T-helper 1 cell (primary cell): ENCODE measurements around the gene SPAAR.
"Not testable (repeated sequence)": the region's sequence is repeated elsewhere in the genome, so short reads cannot be mapped to it uniquely, and the experiment has no call there.

Experiments
- DNase-seq, 5 donors: peaks; one replicate each; pipeline ENCODE4 v3.0.0-alpha.2; 2012 to 2020

SPAAR gene

DNA sequence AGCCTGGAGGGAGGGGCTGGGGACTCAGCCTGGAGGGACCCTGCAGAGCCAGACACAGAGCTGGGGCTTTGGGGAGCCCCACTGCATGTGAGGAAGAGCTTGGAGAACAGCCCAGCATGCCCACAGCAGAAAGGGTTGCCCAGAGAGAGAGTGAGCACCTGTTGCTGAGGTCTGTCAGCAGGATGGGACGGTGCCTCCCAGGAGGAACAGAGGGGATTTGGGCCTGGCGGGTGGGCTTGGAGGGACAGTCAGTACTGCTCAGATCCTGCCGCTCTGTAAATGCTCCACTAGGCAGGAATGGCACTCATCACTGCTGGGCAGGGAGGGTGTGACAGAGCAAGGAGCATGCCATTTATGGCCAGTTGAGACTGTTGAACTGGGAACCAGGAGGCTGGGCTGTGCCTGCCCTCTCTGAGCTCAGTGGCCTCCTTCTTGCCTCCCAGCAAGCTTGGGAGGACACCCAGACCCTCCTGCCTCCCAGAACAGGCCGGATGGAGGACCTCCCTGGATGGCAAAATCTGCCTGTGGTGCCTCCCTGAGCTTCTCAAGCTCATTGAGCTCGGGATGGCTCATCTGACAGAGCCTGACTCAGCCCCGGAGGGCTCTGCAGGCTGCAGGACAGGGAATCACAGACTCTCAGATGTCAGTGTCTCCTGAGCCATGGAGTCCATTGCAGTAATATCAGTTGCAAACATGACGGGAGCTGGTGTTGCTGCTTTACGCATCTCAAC lies 4.1 kb upstream of the SPAAR start:
- no peak for DNase-seq

DNA sequence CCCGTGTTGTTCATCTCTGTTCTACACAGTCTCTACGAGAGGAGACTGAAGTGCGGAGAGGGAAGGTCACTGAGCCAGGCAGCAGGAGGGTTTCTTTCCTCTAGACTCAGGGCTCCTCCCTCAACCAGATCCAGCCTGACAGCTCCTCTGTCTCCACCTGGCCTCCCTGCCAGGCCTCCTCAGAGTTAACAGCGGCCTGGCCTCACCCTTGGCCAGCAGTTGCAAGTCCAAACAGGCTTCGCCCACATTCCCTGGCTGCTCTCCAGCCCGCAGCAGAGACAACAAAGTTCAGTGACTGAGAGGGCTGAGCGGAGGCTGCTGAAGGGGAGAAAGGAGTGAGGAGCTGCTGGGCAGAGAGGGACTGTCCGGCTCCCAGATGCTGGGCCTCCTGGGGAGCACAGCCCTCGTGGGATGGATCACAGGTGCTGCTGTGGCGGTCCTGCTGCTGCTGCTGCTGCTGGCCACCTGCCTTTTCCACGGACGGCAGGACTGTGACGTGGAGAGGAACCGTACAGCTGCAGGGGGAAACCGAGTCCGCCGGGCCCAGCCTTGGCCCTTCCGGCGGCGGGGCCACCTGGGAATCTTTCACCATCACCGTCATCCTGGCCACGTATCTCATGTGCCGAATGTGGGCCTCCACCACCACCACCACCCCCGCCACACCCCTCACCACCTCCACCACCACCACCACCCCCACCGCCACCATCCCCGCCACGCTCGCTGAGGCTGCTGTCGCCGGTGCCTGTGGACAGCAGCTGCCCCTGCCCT lies 3.2 kb upstream of the SPAAR start, which contains the start of gene HRCT1:
HRCT1 (plus strand) TSS at position 291 of the 768 bp plus-strand sequence; CDS start at position 377, 86 bp downstream.
- no peak for DNase-seq

DNA sequence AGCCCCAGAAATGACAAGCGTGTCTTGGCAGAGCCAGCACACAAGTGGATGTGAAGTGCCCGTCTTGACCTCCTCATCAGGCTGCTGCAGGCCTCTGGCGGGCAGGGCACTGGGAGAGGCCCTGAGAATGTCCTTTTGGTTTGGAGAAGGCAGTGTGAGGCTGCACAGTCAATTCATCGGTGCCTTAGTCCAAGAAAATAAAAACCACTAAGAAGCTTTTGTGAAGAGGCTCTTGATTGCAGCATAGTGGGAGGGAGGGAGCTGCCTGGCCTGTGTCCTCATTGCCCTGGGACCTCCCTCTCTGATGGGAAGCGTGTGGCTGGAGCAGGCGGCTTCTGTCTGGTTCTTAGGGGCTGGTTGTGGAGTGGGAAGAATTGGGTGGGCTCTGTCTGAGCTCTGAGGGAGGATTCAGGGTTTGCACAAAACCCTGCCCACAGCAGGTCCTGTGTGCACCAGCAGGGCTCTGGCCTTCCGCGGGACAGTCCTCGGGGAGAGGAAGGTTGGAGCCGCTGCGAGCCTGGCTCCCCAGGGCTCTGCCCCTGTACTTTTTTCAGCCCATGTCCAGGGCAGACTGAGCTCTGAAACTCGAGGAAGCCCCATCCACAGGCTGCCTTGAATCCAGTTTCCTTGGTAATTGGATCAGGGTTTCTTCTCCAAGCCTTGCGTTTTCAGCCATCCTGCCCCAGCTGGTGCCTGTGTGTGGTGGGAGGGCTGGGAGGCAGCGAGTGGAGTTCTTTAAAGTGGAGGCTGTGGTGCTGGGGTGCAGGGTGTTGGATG lies 2.2 kb upstream of the SPAAR start:
- DNase-seq: no peak

DNA sequence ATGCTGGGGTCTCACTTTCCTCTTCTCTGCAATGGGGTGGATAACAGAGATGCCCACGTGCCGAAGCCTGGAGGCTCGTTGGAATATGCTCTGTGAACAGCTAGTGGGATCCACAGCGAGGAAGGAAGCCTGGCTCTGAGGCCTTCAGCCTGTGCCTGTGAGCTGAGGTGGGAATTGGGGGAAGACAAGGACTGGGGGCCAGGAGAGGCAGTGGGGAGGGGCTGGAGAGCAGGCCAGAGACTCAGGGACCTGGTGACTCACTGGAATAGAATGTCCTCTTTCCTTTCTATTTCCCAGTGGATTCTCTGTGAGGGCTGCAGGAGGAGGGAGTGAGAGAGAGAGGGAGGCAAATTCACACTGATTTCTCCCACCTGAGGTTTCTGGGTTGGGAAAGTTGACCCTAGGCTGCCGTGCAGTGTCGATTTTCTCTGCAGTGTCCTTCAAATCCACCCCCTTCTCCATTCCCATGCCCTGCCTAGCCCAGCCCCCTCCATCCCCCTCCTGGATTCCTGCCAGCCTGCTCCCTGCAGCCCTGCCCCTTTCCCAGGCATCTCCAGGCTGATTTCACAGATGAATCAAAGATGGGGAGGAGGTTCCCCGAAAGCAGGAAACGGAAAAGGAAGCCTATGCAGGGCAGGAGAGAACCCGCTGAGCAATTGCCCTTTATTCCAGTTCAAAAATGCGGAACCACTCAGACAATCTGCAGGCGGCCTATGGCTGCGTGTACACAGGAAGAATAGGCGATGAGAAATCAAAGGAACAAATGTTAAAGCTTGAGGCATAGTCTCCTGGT lies 1.4 kb upstream of the SPAAR start:
- no peak for DNase-seq

DNA sequence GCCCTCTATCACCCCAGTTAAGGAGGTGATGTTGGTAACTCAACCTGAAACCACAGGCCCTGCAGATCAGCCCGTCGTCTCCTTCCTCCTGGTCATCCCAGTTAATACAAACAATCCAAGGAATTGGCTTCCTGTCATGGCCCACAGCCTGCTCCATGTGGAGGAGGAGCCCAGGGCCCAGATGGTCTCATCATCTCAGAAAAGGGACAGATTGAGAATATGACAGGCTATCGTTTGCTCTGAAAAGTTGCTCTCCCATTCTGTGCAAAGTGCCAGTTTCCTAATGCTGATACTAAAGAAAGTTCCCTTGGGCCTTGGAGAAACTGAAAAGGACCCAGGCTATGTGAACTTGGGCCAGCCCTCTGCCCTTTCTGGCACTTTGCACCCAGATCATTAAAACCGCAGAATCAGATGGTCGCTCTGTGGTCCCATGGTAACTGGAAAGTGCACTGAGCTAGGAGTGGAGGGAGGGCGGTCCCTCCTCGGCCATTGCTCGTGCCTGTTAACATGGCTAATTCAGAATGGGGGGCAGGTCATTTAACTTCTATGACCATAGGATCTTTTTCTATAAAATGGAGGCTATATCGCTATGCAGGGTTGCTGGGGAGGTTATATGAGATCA lies 675 bp upstream of the SPAAR start:
- no peak for DNase-seq

DNA sequence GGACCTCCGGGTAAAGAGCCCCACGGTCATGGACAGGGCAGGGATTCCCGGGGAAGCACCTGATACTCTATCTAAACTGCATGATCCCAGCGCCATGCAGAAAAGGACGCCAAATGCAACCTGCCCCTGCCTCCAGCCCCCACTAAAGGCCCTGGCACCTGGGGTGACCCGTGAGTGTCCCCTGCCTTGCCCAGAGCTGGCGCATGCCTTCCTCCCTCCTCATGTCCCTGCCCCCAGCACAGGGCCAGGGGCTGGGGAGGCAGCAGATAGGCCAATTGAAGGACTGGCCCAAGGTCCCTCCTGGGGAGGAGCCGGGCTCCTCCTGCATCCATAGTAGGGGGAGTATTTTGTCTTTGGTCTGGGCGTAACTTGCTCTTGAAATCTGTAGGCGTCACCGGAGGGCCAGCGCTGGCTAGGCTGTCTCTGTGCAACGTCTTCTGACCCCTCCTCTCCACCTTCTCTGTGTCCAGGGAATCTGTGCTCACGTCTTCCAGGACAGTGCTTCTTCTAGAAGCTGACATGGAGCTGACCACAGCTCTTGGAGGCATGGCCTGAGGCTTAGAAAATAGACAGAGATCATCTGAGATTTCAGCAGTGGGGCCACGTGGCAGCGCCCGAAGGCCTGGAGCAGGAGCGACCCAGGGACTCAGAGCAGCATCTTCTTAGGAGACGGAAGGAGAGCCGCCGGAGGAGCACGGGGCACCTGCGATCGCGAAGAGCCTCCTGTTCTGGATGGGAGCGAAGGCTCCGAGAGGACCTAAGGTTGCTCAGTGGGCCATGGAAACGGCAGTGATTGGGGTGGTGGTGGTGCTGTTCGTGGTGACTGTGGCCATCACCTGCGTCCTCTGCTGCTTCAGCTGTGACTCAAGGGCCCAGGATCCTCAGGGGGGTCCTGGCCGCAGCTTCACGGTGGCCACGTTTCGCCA lies 660 bp downstream of the SPAAR start:
- no peak for DNase-seq

DNA sequence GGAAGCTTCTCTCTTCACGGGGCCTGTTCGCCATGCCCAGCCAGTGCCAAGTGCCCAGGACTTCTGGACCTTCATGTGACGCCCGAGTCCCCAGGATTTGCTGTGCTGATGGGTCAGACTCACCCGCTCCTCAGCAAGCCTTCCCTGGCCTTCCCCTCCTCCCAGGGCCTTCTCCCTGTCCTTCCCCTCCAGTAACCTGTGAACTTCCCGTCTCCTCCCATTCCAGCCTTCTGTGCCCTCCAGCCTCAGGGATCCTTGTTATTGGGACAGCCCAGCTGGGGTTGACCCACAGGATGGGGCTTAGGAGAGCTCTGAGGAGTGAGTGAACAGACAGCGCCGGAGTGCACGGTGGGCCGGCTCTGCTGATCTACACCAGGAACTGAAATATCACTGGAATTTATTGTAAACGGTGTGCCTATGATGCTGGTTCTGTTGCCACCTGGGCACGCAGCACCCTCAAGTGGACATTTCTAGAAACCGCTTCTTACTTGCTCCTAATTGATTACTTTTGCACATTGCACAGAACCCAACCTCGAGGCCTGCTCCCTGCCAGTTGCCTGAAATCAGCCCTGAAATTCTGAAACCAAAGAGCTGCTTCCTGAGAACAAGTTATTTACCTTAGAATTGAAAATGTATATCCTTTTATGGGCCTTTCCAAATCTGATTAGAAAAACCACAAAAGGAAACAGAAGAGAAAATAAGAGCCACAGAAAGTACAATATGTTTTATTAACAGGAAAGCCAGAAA lies 1.5 kb downstream of the SPAAR start:
- peak in 3 of 5 donors; percentile 23 to 66 (median 34) for DNase-seq

DNA sequence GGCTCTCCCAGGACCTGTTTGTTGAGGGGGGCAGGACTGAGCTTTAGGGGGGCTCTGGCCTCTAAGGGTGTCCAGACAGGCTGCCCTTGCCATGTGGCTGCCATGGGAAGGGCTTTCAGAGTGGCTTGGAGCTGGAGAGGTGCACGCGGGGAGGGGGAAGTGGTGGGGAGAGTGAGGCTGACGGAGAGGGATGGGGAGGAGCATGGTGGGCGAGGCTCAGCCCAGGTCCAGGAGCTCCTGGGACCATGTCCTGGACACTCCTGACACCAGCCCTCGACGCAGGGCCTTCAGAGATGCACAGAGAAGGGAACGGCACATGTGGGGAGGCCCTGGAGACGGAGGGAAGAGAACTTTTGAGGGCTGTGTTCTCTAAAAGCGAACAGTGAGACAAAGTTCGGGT lies 2.4 kb downstream of the SPAAR start:
- no peak for DNase-seq

DNA sequence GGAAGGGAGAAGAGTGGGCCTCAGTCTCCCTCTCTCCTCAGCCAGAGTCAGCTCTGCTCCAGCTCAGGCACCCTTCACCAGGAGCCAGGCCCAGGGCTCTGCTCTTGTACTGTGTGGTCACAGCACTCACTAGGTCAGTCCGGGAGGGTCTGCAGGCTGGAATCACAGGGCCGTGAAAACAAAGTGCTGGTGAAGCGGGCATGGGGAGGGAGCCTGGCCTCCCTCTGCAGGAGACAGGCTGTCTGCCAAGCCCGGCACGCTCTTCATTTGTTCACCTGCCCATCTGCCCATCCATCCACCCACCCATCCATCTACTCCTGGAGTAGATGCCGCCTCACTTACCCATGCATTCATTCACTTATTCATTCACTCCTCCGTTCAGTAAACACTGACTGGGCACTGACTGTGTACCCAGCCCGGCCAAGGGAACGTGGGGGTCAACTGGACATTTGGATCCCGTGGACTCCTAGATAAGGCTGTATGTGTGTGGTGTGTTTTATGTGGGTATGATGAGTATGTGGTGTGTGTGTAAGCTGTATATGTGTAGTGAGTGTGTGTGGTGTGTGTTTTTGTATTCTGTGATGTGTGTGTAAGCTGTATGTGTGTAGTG lies 3.6 kb downstream of the SPAAR start:
- DNase-seq: no peak

DNA sequence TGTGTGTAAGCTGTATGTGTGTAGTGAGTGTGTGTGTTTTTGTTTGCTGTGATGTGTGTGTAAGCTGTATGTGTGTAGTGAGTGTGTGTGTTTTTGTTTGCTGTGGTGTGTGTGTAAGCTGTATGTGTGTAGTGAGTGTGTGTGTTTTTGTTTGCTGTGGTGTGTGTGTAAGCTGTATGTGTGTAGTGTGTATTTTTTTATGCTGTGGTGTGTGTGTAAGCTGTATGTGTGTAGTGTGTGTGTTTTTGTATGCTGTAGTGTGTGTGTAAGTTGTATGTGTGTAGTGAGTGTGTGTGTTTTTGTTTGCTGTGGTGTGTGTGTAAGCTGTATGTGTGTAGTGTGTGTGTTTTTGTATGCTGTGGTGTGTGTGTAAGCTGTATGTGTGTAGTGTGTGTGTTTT lies 4.1 kb downstream of the SPAAR start:
- not testable (repeated sequence) for DNase-seq

DNA sequence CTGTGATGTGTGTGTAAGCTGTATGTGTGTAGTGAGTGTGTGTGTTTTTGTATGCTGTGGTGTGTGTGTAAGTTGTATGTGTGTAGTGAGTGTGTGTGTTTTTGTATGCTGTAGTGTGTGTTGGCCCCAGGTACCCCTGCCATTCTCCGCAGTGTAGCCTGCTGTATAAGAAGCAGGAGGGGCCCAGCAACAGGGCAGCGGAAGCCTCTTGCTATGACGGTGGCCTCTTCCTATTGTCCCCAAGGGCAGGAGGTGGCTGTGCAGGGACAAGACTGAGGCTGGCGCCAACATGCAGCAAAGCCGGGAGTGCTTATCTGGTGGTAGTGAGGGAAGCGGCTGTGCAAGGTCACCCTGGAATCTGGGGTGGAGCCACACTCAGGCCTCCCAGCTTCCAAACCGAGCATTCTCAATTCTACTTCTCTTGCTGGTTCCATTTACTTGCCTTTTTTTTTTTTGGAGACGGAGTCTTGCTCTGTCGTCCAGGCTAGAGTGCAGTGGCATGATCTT lies 5.1 kb downstream of the SPAAR start:
- peak in 1 of 5 donors; percentile 23 for DNase-seq

DNA sequence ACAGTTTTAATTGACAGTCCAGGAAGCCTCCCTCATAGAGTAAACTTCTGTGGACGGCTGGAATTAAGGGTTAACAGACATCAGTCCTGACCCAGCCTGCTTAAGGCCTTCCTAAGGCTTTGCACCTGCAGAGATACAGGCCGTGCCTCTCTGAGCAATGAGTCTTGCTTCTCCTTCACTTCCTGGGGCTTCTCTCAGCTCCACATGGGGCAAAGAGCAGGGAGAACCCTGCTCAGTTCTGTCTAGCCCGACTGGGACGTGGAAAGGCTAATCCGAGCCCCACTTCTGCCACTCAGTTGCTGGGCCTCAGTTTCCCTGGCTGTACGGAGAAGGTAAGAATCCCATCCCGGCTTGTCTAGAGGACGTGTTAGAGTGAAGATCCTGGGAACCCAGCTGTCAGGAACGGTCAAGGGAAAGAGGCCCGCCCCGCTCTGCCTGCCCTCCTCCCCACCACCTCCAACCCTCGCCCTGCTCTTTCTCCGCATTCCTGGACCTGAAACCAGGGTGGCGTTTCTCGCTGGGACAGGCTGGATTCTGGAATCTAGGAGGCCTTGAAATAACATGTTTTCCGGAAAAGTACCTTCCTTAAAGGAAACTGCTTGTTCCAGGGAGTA lies 6.5 kb downstream of the SPAAR start:
- DNase-seq: no peak

DNA sequence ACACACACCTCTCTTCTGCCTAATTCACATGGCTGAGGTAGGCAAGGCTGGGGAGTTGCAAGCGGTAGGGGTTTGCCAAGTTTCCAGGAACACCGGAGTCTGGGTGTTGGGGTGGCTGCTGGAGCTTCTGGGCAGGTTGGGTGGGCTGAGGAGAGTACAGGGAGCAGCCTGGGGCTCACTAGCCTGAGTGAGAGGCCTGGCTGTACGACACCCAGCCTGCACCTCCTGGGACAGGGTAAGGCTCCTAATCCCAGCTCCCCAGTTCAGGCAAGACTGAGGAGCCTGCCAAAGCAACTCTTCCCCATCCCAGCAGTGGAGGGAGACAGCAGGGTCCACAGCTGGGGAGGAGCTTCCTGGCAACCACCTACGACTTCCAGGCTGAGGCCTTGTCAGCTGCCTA lies 8.0 kb downstream of the SPAAR start:
- DNase-seq: no peak

DNA sequence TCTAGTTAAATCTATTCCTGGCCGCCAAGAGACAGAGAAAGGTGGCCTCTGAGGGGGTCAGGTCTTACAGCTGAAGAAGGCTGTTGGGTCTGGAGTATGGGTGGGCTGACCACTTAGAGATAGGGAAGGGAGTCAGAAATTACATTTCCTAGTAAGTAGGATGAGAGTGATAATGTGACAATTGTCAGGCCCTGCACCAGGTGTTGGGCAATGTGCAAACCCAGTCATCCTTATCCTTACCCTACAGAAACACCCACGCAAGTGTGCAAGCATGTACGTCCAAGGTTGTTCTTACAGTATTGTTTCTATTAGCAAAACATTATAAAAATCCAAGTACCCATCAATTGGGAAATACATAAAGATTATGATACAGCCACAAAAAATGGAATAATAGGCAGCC lies 9.5 kb downstream of the SPAAR start:
- no peak for DNase-seq

DNA sequence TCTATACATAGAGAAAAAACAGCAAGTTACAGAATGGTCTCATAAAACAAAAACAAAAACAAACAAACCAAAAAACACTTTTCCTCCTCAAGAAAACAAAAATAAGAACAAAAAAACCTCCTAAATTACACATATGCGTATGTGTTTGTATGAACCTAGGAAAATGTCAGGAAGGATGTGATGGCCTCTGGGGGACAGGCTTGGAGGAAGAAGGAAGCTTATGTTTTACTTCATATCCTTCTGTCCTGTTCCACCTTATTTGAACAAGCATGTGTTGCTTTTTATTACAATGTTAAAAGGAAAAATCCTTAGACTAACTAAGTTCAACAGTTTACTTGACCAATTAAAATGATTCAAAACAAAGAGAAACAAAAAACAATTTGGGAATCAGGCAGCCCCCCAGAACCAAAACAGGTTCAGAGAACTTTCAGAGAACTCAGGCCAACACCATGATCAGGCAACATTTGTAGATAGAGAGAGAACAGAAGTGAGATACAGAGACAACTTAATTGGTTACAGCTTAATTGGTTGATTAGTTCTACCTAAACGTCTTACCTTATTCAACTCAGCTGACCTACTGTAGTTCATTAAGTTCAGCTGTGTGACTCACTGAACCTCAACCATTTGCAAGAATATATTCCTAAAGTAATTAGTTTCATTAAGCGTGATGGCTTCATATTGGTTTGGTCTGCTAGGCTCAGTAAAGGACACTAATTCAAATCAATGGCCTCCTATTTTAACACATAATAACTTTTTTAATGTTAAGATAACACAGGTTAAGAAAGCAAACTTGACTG lies 10.1 kb downstream of the SPAAR start:
- DNase-seq: no peak

DNA sequence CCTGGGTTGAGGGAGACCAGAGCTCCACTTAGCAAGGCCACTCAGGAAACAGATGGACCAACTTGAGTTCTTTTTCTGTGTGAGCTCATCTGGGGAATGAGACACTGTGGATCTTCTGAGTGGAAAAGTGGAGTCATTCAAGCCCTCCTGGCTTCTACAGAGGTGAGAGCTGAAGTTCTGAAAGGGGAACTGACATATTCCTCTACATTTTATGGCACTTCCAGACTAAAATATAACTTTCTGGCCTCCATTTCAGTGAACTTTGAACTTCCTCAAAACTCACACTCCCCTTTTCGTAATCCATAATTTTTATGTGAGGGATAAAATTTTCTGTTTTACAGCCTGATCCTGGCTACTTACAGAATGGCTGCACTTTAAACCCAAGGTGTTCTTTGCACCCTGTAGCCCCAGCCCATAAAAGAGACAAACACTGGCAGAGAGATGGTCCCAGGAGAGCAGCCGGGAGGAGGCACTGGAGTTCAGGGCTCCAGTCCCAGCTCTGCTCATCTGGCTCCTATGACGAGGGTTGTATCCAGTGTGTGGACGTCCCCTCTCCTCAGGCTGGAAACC lies 10.8 kb downstream of the SPAAR start:
- no peak for DNase-seq

DNA sequence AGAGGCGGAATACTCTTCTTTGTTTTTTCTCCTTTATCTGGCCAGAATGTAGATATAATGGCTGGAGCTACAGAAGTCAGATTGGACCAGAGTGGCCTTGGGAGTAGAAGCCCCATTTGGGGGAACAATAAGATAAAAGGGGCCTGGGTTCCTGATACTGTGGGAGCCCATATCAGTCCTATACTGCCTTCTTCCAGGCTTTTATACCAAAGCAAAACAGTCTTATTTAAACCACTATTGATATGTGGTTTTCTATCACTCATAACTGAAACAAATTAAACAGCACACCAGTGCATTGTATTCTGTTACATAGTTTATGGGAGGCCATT lies 14.3 kb downstream of the SPAAR start:
- no peak for DNase-seq
